H4 (cell line): ENCODE results near the gene PTGIS. TPM values are rescaled to one million over a fixed set of nuclear protein-coding genes. Genes with fewer than 3 reads are reported as not detected.
"Not testable (repeated sequence)": the region's sequence is repeated elsewhere in the genome, so short reads cannot be mapped to it uniquely, and the experiment has no call there.

ENCODE experiments used
- DNase-seq: peaks from one replicate; pipeline ENCODE4 v3.0.0-alpha.2; 2015; ENCODE audit warnings: low spot score
- total RNA-seq: library from RNA; depleted of rRNA; stranded (reverse); fragments of >200 nt; shearing (Covaris generic); gene quantifications from 2 replicates; pipeline ENCODE4 v1.2.3, GENCODE V29; 2014

The PTGIS gene
- total RNA-seq, 1 experiment from 2014 or later = not detected

DNA sequence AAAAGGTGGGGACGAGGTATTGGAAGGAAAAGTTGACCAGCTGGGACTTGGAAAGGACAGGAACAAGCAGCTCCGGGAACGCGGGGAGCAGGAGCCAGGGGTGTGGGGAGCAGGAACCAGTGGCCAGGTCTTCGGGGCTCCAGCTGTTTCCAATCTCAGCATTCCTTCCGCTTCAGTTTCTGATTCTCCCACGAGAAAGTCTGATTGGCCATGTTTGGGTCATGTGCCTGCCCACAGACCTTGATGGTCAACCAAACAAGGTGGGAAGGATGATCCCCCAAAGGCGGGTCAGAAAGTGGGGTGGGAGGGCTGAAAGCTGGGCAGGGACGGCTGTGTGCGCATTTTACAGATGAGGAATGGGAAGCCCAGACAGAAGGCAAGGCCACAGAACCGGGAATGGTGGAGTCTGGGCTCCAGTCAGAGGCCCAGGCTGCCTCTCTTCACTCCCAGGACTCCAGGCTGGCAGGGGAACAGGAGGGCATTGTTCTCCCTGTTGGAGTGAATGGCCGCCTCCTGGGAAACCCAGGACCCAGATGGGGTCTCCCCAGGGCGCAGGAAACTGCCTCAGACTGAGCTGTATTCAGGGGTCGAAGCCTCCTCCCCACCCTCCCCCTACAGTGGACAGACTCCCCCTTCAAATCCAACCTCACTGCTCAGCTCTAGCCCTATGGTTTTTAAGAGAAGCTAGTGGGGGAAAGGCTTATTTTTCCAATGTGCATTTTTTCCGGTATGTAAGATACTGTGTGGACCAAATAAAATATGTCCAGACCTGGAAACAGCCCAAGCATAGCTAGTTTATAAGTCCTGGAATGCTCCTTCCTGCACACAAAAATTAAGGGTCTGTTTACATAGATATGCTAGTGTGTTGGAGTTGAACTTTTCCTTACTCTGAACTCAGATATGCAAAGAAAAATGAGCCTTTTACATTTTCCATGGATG lies 12.2 kb upstream of the PTGIS start:
- DNase-seq = no peak

DNA sequence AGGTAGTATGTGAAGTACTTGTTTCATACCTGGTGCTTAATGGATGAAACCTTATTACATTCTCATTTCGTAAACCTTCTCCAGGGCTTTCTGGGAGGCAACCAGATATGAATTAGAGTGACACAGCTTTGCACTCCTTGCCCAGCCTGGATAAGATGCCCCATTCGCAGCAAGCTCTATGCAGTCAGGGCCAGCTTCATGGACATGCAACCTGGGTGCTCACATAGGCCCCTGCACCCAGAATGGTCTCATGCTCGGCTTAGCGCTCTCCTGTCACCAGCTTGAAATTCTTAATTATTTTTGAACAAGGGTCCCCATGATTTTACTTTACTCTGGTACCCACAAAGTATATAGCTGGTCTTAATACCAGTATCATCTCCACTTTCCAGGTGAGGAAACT lies 11.3 kb upstream of the PTGIS start:
- no peak for DNase-seq

DNA sequence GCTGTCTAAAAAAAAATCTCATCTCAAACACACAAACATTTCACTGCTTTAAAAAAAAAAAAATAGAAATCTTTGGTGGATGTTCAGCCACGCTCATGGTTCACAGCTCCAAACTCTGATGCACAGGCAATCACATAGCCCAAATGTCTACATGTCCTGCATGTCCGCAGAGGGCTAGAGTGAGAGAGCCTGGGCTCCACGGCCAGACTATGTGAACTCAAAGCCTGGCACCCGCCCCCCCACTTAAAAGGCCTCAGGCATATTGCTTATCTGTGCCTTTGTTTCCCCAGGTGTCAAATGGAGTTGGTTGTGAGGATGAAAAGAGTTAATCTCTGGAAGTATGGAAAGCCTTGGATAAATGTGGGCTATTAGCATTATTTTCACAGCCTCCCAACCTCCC lies 10.5 kb upstream of the PTGIS start:
- no peak for DNase-seq

DNA sequence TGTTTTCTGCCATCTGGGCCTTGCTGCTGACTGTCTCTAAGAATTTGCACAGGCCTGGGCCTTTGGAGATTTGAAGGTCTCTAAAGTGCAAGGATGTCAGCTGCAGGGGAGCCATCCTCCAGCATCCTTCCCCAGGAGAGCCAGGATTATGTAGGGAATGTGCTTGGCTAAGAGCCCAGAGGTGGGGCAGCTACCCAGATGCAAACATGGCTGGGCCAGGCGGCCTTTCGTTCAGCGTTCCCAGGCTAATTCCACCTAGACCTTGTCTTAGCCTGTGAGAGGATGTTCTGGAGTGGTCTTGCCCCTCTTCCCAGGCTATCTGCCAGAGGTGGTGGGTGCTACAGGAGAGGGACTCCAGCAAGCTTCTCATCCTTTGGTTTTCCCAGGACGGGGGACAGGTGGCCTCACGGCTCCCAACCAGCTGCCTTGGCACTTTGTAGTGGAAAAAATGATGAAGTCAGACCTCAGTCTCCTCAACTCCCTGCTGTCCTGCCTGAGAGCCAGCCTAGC lies 7.7 kb upstream of the PTGIS start:
- no peak for DNase-seq

DNA sequence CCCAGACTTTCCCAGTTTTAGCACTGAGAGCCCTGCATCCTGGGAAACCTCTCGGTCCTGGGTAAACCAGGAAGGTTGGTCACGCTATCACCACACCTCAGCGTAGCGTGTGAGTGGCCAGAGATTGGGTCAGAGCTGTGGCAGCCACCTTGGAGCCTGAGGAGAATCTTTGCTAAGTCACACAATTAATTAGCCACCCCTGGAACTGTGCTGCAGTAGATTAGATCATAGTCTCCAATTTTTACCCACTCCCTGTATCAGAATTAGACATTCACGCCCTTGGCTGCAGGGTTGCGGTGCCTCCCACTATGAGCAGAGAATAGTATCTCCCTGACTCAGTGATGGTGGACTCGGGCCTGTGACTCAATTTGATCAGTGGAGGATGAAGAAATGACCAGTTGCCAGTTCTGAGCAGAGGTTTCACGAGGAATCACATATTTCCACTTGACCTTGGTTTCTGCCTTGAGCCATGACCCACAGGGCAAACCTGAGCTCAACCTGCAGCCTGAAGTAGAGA lies 6.0 kb upstream of the PTGIS start:
- no peak for DNase-seq

DNA sequence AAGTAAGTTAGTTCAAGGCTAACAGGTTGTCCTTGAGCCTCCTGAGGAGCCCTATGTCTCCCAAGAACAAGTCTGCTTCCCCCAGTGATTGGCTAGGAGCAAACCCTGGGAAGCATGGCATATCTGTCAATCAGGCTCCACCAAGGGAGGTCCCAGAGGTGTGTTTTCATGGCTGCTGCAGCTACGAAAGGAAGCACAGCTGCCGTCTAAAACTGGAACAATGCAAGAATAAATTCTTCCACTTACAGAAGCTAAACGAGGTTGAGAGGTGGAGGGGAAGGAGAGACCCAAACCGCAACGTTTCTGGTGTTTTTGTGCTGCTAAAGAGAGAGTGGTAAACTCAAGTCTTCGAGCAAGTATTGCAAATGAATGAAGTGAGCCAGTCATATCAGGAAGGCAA lies 4.9 kb upstream of the PTGIS start:
- no peak for DNase-seq

DNA sequence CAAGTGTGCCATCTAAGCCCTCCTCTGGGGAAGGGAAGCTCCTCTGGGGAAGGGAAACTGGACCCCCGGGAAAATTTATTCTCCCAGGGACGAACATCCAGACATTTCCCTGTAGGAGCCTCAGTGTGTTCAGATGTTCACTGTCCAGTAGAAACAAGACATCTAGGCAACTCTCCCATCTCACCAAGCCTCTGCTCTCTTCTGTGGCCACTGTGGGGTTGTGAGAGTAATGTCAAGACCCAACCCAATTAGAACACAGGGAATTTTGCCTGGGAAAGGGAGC lies 3.6 kb upstream of the PTGIS start:
- no peak for DNase-seq

DNA sequence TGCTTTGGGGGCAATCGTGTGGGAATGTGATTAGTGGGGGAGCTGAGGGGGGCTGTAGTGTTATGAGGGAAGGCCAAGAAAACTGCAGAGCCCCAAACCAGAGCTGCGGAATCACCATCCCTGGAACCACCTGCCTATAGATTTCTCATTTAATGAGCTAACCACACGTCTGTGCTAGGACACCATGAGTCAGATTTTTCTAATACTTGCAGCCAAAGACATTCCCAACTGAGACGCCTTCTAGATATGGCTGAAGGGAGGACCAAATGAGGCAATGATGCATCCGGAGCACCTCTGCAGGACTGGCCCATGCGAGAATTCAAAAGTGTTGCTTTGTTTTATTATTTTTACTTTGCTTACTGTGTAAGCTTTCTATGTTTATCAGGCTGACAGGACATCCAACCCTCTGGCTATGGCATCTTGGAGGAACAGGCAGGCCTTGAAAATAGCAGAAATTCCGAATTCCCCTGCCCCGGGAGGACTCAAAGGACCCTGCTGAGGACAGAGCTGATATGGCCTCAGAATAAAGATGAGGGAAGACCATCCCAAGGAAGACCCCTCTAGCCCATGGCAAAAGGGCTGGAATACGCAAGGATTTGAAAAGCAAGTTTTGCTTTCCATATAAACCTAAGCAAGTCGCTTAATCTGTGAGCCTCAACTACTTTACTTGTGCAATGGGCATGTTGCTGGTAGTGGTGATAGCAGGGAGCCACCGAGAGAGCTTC lies 3.1 kb upstream of the PTGIS start:
- DNase-seq = no peak

DNA sequence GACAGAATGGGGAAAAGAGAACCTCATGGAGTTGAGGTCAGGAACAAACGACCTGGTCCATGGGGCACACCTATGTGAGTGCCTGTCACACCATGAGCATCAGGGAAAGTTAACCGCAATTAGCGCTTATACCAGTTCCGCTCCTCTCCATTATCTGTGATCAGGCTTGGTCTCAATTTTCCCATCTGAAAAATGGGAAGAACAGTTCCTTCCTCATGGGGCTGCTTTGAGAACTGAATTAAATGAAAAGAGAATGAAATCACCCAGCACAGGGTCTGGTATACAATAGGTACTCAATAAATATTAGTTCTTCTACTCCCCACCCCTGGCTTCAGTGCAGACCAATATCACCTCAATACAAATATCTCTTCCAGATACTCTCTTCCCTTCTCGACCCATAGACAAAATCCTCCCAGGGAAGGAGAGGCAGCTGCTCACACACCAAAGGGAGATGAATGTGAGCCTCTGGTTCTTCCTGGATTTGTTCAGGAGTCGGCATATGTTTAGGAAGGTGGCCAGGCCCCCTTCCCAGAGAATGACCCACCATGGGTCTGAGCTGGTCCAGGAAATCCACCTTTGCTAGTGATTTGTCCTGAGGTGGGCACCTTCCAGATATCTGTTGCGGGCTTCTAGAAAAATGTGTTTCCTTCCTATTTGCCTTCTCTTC lies 2.4 kb upstream of the PTGIS start:
- DNase-seq = no peak

DNA sequence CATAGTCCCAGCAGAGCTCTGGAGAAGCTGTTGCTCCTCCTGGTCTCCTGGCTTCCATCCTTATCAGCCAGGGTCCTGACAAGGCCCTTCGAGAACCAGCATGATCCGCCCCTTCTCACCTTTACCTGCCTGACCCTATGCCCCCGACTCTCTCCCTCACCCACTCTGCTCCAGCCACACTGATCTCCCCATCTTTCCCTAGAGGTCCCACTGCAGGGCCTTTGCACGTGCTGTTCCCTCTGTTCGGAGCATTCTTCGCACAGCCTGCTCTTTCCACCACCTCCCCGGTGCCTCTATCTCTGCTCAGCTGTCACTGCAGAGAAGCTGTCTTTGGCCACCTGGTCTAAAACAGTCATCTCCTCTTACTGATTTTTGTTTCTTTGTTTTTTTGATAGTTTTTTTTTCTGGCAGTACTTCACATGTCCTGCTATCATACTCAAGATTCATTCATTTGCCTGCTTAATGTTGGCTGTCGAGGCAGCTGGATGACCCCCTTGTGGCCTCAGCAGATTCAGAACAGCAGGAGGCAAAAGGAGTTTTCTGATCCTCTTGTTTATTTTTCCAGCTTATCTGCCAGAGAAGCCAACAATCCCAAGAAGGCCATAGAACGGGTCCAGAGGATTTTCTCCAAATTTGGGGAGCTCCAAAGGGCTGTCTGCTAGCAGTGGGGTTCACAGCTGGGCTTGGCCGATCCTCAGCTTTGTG lies 1.6 kb upstream of the PTGIS start:
- DNase-seq = no peak

DNA sequence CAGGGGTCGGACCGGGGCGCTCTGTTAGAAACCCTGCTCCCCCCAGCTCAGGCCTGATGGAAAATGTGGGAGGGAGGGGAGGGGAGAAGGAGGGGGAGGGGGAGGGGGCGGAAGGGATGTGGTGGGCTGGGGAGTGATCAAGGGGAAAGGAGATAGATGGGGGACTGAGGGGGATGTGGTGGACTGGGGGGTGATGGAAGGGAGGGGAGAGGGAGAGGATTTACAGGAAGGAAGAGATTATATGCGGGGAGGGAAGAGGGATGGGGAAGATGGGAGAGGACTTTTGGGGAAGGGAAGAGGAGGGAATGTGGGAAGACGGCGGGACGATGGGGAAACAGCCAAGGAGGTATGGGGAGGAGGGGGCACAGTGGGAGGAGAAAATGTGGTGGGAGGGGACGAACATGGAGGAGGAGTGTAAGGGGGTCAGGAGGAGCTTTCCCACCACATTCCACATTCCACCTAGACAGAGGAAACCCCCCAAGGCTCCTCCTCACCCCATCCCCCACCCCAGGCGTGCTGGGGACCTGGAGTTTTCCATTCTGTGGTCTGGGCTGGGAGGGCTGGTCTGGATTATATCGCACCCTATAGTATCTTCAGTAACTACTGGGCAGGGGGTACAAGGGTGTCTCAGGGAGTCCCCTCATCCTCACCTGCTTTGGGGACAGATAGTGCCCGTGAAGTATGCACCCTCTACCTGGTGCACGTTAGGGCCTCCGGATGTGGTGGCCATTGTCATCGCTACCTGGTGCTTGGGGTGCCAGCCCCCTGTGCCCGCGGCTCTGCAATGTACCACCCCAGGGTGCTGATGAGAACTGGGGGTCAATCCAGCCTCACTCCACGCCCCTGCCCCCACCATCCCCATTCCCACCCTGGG lies 578 bp upstream of the PTGIS start:
- DNase-seq = no peak

DNA sequence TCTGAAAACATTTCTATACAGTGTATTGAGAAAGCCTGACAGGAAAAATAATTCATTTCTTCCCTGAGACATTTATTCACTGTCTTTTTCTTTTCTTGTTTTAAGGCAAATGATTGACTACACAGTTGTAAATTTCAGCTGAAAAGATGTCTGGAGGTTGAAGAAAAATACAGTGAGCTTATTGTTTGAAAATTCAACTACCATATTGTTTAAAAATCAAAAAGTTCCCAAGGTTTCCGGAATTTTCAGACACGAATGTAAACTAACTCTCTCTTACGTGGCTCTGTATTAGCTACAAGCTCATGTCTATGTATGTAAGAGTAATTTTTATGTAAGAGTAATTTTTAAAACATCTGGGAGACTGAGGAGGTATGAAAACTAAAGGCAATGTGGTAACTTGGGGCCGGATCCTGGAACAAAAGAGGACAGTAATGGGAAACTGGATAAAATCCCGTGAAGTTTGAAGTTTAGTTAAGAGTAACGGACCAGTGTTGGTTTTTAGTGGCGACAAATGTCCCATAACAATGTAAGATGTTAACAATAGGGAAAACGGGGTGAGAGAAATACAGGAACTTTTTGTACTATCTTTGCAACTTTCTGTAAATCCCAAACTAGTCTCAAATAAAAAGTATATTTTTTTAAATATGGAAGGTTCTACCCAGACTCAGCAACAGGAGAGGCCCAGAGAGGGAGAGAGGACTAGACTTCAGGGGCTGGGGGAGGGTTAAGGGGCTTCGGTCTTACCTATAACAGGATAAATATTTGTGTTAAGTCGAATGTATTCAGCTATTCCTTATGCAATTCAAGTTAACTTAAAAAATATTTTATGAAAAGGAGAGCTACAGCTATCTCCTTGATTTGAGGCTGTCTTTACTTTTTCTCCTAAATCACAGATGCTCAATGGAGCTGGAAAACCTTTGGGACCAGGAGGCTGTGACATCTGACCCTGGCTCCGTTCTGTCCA lies 1.3 kb downstream of the PTGIS start:
- DNase-seq = no peak

DNA sequence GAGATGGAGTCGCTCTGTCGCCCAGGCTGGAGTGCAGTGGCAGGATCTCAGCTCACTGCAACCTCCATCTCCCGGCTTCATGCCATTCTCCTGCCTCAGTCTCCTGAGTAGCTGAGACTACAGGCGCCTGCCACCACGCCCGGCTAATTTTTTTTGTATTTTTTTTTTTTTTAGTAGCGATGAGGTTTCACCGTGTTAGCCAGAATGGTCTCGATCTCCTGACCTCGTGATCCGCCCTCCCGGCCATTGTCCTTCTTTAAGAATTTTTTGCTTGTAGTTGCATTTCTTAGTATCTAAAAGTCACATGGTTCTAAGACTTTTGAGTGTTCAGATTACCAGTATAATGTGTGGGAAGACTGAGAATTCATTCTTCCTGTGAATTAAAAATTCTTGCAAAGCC lies 2.9 kb downstream of the PTGIS start:
- not testable (repeated sequence) for DNase-seq

DNA sequence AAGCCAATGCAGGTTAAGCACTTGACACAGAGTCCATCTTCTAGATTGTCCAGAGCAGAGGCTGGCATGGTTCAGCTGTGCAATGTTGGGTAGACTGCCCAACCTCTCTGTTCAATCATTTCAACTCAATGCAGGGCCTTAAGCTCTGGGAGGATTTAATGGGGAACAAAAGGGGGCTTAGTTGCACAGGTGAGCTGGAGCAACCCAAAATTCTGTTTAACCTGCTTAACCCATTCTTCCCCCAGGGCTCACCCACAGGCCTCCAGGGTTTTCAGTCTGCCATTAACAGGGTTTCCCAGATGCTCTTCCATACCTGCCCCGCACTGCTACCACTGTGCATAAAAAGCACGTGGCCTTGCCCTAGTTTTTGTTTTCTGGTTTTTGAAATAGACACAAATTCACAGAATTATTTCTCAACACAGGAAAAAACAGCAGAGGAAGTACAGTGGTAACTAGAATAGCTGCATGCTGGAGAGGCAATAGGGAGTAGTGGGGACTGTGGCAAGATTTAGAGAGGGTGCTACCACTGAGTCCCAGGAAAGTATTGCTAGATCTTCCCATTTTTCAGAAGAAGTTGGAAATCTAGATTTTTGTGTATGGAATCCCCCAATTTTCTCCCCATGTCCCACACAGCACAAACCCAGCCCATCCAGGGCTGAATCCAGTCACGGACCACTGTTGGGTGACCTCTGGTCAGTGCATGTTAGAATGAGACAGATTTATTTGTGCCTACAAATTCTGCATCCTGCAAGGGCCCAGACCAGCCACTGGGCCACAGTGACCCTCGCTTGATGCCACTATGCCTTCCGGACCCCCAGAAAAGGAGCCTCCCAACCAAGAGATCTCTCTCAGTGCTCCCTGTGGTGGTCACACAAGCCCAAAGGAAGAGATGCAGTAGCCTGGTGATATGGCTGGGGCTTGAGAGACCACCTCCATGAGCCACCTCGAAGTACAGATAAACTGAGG lies 4.6 kb downstream of the PTGIS start:
- DNase-seq = no peak

DNA sequence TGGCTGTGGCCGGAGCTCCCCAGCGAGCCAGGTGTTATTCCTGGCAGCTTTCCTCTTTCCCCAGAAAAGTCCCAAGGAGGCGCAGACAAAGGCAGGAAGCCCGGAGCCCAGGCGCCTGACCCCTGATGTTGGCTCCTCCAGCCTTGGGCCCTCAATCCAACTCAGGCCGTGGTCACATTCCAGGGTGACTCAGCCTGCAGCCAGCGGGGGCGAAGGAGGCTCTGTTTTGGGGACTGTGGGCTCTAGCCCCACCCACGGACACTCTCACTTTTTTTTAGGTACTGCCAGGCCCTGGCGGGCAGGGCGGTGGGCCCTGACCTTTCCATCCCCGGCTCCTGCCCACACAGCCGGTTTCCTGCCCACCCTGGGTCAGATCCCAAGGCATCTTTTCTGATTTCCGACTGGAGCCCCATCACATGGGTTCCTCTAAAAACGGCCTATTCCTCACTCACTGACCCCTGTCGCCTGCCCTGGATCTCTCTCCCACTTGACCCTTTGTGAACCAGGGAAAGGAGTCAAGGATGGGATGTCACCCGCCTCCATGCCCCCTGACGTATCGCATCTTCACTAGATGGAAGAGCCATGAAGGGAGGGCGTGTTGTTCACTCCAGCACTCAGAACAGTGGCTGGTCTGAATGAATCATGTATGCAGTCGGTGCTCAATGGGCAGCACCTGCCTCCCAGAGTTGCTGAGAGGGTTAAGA lies 5.5 kb downstream of the PTGIS start:
- peak; percentile 62 for DNase-seq

DNA sequence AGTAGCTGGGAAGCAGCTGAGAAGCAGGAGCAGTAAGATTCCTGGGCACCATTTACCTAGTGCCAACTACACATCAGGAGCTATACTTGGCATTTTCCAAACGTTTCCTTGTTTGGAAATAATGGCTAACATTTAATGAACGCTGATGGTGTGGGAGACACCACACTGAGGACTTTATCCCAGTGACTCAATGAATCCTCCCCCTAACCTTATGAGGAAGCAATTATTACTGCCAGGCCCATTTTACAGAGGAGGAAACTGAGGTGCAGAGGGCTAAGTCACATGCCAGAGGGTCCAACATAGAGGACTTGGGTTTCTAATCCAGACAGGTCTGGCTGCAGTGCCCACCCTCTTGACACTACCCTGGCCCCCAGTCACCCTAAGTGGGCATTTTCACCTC lies 6.1 kb downstream of the PTGIS start:
- no peak for DNase-seq

DNA sequence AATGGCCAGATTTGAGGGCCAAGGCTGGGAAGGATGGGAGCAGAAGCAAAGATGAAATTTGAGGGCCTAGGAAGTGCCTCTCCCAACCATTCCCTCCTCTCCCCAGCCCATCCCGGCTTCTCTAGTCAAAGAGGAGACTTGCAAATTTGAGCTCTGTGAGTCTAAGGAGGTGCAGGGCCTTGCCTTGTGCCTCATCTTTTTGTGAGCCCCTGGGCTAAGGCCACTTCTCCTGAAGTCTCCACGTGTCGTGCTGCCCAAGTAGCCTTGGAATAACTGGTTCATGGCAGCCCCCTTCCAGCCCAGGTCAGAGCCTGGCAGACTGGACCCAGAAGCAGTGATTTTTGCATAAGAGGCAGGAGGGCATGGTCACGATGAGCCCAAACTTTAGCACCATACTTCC lies 6.7 kb downstream of the PTGIS start:
- no peak for DNase-seq

DNA sequence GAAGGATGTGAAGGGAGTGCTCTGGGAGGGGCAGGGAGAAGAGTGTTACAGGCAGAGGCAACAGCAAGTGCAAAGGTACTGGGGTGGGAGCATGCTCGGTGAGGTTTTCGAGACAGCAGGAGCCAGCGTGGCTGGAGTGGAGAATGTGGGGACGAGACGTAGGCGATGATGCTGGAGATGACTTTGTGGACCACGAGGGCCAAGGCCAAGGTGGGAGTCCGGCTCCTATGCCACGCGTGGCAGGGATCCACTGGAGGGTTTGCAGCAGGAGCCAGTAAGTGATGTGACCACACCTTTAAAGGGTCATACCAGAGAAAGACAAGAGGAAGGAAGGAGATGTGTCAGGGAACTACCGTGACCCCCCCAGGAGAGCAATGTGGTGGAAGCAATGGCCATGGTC lies 7.3 kb downstream of the PTGIS start:
- no peak for DNase-seq
